Caki2 (cell line): ENCODE results near the gene ASAP2. TPM values are rescaled to one million over a fixed set of nuclear protein-coding genes. Genes with fewer than 3 reads are reported as not detected.

Experiments used
- DNase-seq: peaks from one replicate; pipeline ENCODE4 v3.0.0-alpha.2; 2015; ENCODE audit warnings: low read depth
- in situ Hi-C: cut with HindIII; loops from 2 replicates; pipeline ENCODE4 v1.10.0; 2016; ENCODE audit warnings: low sequenced_read_pairs, low pct_unique_long_range_greater_than_20kb, mixed read lengths
- total RNA-seq: library from RNA; depleted of rRNA; stranded (reverse); fragments of >200 nt; shearing (Covaris generic); gene quantifications from 2 replicates; pipeline ENCODE4 v1.2.3, GENCODE V29; 2014; ENCODE audit warnings: low replicate concordance

ASAP2 gene
- total RNA-seq, 1 experiment from 2014 or later: 33.8 TPM

DNA sequence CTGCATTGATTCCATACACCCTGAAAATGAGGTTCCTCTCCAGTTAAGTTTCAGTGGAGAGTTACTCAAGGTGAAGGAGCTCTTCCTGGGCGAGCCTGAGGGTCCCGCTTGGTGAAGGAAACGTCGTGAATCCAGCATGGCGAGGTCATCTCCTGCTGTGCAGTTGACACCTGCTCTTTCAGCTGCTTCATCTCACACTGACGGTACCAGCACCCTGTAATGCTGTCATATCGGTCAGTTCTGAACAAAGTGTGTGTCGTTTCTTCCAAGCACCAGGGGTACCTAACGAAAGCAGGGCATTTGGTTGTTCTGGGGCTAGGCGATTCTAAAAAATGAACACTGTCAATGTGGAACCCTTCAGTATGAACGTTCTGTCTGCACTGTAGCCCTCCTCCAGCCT is 164.1 kb downstream of the ASAP2 start:
- in situ Hi-C loops: no loop called here
- DNase-seq: no peak

DNA sequence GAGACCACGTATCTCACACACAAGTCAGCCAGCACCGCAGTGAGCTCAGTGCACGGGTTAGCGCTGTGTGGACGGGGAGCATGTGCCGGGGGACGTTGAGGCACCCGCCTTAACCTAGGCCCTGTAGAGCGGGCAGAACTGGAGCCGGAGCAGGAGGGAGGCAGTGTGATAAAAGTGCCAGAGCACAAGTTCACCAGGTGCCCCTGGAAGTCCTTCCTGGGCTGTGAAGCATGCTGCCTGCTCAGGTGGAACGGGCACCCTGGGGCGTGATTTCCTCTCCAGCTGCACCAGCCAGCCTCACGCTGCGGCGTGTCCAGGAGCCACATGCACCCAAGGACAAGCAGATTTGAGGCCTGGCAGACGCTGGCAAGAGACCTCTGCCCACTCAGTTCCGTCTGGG is 166.4 kb downstream of the ASAP2 start:
- in situ Hi-C loops: no loop called here
- peak; percentile 37 for DNase-seq

DNA sequence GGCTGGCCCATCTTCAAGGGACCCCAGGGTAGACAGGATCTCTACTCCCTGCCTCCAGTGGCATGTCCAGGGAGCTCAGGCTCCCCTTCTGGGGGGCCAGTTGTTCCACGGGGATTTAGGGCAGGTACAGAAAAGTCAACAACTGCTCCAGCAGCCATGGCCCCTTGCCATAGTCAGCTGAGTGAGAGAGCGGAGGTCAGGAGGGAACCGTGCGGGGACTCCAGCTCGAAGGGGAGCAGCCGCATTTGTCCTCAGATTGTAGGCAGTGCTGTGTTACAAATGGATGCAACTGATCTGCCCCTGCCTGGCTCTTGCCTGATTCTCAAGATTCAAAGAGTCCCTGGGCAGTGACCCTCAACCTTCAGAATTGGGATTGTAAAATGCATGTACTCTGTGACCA is 166.9 kb downstream of the ASAP2 start:
- no peak for DNase-seq
- in situ Hi-C loops: no loop called here

DNA sequence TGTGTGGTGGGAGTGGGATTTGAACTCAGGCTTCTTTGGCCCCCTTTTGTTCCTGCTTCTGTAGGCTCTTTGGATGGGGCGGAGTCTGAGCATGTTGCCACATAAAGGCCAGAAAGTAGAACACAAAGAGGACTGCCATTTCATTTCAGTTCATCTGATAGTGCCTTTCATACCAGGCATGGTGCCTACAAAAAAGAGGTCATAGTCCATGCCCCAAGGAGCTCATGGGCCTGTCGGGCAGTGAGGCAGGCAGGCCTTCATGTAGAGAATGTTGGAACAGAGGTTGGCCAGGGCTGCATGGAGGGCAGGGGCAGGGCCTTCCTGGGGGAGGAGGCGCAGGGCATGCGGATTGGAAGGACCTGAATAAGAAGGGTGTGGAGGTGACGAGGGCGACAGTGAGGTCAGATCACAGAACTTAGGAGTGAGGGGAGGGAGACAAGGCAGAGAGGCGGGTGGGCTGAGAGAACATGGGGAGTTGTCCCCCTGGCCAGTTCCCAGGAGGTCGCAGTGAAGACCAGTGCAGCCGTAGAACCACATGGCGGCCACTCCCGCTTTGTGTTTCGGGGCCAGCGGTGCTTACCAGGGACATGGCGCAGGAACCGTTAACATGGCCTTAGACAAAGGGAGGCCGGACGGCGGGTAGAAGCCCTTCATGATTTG is 167.6 kb downstream of the ASAP2 start:
- in situ Hi-C loops: no loop called here
- no peak for DNase-seq

DNA sequence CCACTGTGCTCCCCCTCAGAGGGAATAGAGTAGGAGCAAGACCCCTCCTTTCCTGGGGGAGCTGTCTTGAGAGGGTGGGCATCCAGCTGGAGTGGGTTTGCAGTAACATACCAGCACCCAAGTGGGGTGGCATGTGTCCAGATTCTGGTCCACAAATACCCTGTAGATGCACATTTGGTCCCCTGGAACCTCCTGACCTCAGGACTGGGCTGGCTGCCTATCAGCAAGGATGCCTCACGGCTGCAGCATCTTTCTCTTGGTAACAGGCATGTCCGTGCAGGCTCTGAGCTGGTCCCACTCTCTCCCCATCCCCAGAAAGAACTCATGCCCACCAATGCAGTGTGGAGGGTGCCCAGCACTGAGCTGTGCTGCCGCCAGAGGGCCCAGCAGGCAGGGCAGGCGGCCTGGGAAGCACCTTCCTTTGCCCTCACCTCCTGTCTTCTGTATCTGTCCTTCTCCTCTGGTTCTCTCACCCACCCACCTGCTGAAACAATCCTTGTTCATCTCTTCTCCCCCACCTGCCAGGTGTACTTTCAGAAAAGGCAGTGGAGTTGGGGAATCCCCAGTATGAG is 169.3 kb downstream of the ASAP2 start:
- in situ Hi-C loops: no loop called here
- no peak for DNase-seq

DNA sequence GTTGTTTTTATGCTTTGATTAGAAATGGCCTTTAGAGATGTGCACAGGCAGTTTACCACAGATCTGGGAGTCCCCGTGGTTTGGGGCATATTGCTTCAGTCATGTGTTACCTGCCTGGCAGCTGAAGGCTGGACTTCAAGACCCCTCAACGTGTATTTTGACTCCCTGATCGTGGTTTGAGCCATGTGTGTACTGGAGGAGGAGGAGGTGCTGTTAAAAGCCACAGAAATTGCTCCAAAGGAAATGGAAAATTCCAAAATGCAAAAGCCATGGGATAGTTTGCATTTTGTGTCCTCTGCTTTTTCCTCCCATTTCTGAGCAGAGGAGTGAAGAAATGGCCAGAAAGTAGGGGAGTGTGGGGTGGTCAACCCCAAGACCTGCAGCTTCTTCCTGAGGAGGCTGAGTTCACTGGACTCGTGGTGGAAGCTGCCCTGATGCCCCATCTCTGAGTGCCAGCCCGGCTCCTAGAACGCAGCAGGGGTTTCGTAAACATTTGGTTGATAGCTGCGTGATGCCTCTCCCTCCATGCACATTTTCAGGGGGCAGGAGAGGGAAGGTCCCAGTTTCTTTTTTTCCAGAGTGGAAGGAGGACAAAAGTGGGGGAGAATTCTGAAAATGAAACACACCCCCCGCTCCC is 171.0 kb downstream of the ASAP2 start:
- in situ Hi-C loops: no loop called here
- no peak for DNase-seq

DNA sequence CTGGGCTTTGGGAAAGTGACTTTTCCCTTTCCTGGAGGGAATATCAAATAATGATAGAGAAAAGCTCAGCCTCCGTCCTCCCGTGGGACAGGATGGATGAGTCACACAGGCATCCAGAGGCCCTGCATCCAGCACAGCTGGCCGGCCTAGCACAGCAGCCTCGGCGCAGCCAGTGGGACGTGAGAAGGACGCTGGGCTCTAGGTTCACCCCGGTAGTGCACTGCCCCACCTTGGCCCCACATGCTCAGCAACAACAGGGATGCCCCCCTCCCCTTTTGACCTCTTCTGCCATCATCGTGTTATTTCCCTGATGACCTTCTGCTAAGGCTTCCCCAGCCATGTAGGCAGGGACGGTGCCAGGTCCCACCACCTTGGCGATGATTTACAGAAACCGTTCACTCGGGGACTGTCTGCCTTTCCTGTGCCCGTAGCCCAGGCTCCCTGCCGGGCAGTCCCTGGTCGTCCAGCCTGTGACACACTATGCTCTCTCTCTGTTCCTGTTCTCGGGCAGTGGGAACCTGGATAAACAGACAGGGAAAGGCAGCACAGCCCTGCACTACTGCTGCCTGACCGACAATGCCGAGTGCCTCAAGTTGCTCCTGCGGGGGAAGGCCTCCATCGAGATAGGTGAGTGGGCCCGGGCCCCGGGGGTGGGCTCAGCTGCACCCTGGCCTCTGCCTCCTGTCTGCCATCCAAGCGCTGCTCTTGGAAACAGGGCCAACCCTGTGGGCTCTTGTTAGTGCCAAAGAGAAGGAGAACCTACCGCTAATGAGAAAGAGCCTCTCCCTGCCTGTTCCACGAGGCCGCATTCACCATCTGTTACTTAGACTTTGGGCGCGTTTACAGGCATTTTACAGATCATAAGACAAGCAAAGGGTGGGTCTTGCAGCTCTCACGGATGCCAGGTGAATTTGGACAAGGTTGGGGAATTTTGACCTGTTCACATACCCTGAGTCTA is 172.1 kb downstream of the ASAP2 start:
- in situ Hi-C loops: no loop called here

DNA sequence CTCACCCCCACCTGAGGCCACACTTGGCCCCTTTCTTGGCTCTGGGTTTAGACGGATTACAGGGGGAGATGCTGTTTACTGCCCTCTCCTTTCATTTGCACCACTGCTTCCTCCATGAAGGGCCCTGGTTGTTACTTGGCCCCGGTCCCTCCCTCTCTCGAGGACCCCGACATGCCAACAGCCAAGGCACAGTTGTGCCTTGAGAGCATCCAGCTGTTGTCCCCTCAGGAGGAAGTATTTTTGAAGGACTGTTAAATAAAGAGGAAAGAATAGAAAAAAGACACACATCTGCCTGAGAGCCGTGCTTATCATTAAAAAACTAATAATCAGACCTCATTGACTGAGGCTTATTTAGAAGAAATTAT is 172.8 kb downstream of the ASAP2 start:
- DNase-seq: no peak
- in situ Hi-C loops: no loop called here

More for the DNA sequence above, 172.1 kb downstream of the ASAP2 start:
- DNase-seq: peak; percentile 61

DNA sequence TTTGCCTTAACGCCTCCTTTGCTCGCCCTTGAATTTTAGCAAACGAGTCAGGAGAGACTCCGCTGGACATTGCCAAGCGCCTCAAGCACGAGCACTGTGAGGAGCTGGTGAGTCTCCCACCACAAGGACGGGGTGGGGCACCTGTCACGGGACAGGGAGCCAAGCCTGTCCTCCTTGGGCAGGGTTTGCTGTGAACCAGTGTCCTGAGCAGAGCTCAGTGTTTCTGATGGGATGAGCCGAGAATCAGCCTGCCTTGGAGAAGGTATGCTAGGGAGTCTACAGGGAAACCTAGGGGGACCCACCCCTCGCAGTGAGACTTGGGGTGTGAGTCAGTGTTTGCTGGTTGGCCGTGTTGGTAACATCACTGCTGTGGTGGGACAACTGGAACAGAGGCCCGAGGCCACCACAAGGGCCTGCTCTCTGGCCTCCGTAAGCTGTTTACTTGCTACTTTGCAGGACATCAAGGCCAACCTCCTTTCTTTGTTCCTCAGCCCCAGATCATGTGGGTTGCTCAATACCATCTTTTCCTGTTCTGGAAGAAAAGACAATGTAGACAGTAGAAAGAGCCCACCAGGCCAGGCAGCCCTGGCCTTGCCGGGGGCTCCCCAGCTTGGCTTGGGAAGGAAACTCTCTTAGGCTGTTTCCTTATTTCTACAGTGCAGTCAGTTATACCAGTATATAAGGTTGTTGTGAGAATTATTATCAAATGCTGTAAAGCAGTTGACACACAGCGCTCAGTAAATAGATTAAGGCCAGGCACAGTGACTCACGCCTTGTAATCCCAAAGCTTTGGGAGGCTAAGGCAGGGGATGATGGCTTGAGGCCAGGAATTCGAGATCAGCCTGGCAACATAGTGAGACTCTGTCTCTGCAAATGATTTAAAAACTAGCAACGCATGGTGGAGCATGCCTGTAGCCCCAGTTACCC is 174.4 kb downstream of the ASAP2 start:
- peak; percentile 44 for DNase-seq
- in situ Hi-C loops: no loop called here

DNA sequence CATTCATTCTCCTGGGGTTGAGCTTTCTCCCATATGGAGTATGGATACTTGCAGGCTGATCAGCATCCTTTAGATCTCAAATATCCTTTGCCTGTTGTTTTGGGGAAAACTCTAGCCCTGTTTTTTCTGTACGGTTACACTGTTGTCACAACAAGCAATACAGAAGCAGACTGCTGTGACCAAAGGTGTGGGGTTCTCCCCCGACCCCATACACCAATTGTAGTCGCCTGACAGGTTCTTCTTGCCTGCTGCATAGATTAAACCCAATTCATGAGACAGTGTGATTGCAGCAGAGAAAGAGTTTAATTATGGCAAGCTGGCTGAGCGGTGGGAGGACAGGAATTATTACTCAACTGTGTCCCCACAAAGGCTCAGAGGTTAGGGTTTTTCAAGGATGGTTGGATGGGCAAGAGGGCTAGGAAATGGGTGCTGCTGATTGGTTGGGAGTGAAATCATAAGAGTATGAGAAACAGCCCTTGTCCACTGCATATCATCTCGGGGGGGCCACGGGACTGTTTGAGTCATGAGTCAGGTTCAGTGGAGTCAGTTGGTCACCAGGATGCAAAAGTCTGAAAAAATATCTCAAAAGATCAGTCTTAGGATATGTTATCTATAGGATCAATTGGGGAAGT is 176.1 kb downstream of the ASAP2 start:
- peak; percentile 34 for DNase-seq
- in situ Hi-C loops: no loop called here

DNA sequence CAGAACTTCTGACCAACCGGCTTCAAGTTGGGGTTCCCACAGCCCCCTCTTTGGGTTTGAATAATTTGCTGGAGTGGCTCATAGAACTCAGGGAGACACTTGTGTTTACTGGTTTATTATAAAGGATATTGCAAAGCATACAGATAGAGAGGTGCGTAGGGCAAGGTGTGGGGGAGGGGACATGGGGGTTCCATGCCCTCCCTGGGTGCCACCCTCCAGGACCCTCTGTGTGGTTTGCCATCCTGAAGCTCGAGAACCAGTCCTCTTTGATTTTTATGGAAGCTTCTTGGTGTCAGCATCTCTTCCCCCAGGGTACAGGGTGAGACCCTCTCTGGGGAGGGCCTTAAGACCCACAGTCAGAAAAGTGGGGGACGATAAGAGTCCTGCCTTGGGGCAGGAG is 177.9 kb downstream of the ASAP2 start:
- no peak for DNase-seq
- in situ Hi-C loops: no loop called here

DNA sequence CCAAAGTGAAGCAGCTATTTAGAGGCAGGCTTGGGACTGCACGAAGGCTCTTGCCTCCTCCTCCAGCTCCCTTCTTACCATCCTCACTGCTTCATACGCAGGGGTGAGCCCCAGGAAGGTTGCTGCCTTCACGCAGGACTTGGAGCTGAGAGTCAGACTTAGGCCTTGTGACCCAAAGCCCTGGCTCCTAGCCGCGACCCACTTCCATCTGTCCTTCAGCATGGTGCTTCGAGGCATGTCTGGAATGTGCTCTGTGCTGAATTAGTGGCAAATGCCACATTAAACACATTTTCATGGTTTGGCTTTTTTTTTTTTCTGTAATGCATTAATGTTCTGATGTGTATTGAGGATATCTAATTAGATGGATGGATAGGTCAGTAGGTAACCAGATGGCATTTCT is 179.2 kb downstream of the ASAP2 start:
- in situ Hi-C loops: no loop called here
- peak; percentile 21 for DNase-seq

DNA sequence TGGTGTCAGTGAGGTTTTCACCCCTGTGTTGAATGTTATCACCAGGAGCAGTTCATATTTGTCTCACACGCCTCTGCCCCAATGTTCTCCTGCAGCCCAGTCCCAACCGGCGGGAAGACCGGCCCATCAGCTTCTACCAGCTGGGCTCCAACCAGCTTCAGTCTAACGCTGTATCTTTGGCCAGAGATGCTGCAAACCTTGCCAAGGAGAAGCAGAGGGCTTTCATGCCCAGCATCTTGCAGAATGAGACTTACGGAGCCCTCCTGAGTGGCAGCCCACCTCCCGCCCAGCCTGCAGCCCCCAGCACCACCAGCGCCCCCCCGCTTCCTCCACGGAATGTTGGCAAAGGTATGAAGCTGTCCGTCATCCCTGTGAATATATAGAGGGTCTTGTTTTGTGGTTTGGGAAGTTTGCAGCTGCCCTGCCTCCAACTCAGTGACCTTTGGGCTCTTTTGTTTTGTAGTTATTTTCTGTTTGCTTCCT is 181.6 kb downstream of the ASAP2 start:
- in situ Hi-C loops: no loop called here

DNA sequence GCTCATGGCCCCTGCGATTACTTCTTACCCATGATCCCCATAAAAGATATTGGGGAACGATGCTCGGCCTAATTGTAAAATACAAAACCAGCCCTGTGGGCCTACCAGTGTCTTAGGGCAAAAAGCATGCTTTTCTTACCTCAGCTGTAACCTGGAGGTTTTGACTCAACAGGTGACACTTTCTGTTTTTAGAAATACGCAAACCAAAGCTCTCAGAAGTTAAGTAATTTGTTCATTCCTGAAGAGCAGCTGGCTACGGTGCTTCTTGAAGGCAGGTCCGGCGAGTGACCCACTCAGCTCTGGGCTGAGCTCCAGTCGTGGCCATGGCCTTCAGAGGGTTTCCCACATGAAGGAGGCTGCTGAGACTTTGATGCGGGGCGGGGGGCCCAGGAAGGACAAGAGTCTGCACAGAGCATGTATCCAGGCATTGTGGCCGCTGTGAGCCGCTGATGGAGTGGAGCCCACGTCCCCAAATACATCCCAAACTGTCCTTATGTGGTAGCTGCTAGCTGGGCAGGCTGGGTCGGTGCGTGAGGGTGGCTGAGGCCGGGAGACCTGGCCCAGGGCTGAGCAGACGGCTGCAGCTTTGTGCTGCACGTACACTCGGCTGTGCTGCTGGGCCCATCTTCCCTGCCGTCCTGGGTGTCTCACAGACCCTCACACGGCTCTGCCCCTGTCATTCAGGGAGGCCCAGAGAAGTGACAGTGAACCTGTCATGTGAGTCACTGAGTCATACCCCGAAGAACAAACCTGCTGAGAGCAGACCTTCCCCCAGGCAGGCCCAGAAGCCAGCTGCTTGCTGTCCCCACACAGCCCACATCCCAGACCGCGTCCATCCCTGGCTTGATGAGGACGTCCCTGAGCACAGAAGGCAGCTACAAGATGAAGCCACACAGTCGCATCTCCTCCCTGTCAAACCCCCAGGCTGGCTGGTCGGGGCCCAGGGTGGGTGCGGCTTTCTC is 182.6 kb downstream of the ASAP2 start:
- DNase-seq: no peak
- in situ Hi-C loops: no loop called here

More for the DNA sequence above, 181.6 kb downstream of the ASAP2 start:
- no peak for DNase-seq

DNA sequence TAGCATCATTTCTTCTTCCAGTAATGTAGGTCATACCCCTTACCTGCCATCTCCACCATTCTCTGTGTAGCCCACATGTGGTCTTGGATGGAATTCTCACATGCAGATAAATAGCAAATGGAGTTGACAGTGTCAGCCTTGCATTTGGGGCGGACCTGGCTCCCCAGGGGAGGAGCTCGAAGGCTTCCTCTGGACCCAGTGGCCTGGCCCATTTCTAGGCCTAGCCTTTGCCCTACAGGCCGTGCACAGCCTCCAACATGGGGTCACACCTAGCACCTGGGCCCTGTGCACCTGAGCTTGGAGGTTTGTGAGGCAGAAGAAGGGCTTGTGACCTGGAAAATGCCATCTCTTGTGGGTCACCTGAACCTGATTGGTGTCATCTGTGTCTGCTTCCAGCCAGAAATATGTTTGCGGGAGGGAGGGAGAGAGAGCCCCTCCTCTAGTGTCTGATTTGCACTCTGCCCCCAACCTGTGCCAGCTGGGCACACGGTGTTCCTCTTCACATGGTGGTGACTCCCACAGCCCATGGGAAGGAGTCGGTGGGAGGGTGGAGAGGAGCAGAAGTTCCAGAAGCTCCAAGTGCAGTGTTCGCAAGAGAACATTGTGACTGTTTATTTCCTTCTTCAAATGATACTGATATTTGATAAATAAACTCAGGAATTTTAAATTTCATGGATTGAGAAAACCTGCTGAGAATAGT is 183.7 kb downstream of the ASAP2 start:
- DNase-seq: no peak
- in situ Hi-C loops: no loop called here

DNA sequence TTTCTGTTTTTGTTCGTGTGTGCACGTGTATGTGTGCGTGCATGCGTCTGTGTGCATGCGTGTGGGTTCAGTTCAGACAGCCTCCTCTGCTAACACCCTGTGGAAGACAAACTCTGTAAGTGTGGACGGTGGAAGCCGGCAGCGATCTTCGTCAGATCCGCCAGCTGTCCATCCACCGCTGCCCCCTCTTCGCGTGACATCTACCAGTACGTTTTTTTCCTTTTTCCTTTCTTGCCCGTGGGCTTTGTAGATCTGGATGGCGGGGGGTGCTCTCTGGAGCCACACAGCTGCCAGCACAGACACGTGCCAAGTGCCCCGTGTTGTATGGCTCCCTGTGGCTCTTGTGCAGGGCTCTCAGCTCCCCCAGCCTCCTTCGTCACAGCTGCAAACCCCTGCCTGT is 184.4 kb downstream of the ASAP2 start:
- in situ Hi-C loops: no loop called here
- no peak for DNase-seq
